OCI-LY3 (cell line): Measurements from ENCODE around the gene DEFB125.

Experiments used
- EZH2phosphoT487 ChIP-seq: fragments of 200-600 bp; shearing (Covaris generic); IDR thresholded peaks from 2 replicates; pipeline ENCODE4 v1.6.1; 2018; ENCODE audit warnings: antibody characterized with exemption, mixed run types, low read depth
- TF ChIP-seq, protein P1 (sequence below): fragments of 200-600, 300-600 bp; sonication (generic); IDR thresholded peaks from 2 replicates; pipeline ENCODE4 v1.5.1; 2014; ENCODE audit warnings: antibody characterized with exemption, low read length, low read depth

DNA sequence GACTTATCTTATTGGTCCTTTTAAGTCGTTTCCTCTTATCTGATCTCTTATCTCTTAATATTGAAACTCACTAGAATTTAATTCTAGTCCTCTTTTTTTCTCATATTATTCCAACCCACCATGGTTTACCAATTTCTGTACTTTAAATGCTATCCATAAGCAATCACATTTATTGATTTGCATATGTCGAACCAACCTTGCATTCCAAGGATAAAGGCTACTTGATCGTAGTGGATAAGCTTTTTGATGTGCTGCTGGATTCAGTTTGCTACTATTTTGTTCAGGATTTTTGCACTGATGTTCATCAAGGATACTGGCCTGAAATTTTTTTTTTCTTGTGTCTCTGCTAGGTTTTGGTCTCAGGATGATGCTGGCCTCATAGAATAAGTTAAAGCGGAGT, 7.7 kb downstream of the DEFB125 start:
- TF ChIP-seq, protein P1, sequence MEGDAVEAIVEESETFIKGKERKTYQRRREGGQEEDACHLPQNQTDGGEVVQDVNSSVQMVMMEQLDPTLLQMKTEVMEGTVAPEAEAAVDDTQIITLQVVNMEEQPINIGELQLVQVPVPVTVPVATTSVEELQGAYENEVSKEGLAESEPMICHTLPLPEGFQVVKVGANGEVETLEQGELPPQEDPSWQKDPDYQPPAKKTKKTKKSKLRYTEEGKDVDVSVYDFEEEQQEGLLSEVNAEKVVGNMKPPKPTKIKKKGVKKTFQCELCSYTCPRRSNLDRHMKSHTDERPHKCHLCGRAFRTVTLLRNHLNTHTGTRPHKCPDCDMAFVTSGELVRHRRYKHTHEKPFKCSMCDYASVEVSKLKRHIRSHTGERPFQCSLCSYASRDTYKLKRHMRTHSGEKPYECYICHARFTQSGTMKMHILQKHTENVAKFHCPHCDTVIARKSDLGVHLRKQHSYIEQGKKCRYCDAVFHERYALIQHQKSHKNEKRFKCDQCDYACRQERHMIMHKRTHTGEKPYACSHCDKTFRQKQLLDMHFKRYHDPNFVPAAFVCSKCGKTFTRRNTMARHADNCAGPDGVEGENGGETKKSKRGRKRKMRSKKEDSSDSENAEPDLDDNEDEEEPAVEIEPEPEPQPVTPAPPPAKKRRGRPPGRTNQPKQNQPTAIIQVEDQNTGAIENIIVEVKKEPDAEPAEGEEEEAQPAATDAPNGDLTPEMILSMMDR = no peak
- TF ChIP-seq EZH2phosphoT487 = no peak
